GM21360 (cell line): ENCODE data around the gene ZNF546.
"Not testable (repeated sequence)": the region's sequence is repeated elsewhere in the genome, so short reads cannot be mapped to it uniquely, and the experiment has no call there.

Experiments
- ATAC-seq: cut with Tn5 transposase; IDR thresholded peaks from one replicate; pipeline ENCODE4 v1.9.1; 2021; ENCODE audit warnings: mild to moderate bottlenecking, moderate library complexity; ENCODE audit not compliant: unreplicated experiment

The ZNF546 gene

DNA sequence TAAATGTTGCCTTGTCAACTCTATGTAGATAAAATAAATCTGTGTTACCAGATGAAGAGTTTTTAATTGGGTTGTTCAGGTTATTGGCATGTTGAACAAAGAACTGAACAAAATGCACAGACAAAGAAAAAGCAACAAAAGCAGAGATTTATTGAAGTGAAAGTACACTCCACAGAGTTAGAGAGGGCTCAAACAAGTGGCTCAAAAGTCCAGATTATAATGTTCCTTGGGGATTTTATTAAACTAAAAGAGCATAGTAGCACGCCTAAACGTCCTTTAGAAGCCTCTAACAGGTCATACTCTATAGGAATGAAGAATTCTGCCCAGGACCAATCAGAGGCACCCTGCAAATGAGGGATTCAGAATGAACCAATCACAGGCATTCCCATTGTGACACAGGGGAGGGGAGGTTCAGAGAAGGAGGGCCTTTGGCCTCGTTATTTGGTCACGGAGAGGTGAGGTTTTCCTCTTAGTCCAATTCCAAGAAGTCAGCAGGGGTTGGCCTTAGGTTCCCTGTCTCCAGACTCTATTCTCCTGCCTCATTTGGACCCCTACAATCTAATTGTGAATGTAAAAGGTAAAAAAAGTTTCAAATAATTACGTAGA is 13.1 kb upstream of the ZNF546 start:
- no peak for ATAC-seq

DNA sequence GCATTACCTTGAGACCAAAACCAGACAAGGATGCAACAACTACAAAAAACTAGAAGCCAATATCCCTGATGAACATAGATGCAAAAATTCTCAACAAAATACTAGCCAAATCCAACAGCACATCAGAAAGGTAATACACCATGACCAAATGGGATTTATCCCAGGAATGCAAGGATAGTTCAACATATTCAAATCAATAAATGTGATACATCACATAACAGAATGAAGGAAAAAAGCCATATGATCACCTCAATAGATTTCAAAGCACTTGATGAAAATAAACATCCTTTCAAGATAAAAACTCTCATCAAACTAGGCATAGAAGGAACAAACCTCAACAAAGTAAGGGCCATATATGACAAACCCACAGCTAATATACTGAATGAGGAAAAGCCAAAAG is 10.2 kb upstream of the ZNF546 start:
- no peak for ATAC-seq

DNA sequence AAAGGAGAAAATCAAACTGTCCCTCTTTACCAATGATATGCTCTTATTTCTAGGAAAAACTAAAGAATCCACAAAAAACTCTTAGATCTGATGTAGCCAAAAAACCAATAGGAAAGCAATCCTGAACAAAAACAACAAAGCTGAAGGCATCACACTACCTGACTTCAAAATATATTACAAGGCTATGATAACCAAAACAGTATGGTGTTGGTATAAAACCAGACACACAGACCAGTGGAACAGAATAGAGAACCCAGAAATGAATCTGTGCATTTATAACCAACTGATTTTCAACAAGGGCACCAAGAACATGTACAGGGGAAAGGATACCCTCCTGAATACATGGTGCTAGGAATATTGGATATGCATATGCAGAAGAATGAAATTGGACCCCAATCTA is 9.7 kb upstream of the ZNF546 start:
- no peak for ATAC-seq

DNA sequence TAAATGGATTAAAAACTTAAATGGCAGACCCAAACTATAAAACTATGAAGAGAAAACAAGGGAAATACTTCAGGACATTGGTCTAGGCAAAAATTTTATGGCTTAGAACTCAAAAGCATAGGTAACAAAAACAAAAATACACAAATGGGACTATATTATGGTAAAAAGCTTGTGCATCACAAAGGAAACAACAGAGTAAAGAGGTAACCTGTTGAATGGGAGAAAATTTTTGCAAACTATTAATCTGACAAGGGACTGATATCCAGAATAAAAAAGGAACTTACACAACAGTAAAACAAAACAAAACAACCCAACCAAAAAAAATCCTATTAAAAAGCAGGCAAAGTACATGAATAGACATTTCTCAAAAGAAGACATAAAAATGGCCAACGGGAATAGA is 9.3 kb upstream of the ZNF546 start:
- ATAC-seq = no peak

DNA sequence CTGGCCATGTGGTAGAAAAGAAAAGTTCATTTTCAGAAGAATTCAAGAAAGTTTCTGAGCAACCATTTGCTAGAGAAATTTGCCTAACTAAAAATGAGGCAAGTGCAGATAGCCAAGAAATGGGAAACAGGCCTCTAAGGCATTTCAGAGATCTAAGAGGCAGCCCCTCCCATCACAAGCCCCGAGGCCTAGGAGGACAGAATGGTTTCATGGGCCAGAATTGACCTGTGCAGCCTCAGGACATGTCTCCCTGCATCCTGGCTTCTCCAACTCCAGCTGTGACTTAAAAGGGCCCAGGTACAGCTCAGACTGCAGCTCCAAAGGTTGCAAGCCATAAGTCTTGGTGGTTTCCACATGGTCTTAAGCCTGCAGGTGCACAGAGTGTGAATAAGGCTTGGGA is 3.3 kb upstream of the ZNF546 start:
- no peak for ATAC-seq

DNA sequence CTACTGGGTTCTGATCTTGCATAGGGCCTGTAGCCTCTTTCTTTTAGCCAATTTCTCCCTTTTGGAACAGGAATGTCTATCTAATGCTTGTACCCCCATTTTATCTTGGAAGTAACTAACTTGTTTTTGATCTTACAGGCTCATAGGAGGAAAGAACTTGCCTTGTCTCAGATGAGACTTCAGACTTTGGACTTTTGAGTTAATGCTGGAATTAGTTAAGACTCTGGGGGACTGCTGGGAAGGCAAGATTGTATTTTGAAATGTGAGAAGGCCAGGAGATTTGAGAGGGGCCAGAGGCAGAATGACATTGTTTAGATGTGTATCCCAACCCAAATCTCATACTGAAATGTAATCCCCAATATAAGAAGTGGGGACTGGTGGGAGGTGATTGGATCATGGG is 2.5 kb upstream of the ZNF546 start:
- no peak for ATAC-seq

DNA sequence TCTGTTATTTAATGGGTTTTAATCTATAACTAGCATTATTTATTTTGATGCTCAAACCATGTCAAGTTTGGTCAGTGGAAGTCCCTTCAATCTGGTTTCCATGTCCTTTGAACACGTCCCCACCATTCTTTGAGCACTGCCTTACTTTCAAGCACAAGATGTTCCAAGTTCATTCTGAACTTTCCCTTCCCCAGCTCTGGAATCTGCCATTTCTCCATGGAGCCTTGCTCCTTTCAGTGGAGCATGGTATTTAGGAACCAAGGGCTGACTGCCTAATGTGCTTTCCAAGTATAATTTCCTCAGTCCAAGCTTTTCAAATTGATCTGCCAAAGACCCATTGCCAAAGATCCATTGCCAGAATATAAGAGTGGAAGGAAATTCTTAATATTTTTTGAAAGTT is 1.1 kb upstream of the ZNF546 start:
- no peak for ATAC-seq

DNA sequence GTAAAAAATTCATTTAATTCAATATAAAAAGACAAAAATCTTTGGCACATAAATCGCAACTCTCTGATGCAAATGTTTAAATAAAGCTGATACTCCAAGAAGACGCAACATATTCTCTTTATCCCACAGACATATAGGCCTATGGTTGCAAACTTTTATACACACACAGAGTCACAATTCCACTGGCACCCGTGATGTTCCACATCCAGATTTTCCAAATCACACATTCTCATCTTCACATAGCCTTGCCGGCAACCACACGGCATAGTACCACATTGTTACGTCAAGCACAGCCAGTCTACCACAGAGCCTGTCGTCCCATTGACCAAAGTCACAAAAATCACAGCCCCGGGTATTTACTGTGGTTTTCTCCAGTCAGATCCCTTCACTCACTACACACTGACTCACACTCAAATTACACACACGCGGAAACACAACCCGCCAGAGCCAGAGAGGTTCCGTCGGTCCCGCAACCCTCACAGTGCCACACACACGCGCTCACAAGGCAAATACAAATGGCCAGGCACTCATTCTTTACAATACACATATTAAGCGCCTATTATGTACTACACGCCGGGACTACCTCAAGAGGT is 546 bp upstream of the ZNF546 start:
- ATAC-seq = peak; percentile 36

DNA sequence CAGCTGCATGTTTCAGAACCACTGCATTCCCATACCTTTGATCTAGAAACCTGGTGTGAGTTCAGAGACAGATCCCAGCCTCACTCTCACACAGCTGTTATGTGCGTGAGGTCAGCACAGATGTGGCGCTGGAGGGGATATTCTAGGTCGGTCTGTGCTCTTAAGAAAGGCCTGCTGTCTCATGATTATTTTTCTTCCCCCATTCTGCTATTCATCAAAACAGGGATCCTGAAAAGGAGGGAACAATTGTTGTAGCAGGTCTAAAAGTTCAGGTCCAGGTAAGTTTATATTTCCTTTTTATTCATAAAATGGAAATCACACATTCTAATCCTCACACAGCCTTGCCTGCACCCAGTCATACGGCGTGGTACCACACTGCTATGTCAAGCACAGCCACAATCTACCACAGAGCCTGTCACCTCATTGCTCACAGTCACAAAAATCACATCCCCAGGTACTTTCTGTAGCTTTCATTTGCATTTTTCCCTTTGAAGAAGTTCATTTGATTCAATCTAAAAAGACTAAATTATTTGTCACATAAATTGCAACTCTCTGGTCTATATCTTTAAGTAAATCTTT is 867 bp downstream of the ZNF546 start:
- ATAC-seq = peak; percentile 18

DNA sequence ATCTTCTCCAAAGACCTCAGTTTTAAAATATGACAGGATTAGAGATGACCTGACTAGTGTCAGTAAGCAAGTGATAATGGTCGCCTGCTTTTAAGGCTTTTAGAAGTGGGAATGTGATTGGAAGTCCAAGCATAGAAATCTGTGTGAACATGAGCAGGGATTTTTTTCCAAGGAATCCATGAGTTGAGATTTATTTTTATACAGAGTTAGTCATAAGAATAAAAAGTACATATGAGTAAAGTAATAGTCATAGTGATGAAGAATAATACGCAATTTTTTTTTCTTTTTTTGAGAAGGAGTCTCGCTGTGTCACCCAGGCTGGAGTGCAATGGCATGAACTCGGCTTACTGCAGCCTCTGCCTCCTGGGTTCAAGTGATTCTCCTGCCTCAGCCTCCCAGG is 1.6 kb downstream of the ZNF546 start:
- no peak for ATAC-seq

DNA sequence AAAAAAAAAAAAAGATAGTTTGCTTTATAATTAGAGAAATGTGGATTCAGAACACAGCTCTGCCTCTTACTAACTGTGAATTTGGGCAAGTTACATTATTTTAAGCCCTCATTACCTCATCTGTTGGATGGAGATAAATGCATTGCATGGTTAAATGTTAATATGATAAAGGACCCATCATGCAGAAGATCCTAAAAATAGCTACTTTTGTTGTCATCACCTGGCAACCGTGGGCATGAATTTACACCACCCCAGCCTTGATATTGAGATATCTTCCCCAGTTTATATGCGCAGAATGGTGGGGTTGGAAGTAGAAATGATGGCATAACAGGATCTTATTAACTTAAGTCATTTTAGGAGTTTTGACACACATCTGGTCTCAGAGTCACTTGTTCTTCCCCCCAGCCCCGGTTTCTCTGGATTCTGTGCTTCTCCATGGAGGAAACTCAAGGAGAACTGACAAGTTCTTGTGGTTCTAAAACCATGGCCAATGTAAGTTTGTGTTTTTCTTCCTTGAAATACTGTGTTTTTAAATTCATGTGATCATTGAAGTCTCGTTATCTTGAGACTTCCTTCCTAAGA is 8.9 kb downstream of the ZNF546 start:
- no peak for ATAC-seq

DNA sequence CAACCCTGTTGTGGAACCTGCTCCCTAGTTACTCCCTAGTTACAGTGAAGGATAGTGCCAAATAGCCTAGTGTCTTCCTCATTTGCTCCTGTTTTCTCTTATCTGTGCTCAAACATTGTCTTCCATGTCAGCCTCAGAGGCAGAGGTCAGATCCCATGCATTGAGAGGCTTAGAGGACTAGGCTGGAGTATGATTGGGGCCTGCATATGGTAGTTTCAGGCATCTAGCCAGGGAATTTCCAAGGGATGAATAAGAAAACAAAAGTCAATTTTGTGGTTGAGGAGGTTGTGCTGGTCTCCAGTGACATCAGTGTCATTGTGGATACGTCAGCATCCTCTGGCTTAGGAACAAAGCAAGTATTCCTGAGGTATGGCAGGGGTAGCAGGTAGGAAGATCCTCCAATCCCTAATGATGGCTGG is 9.4 kb downstream of the ZNF546 start:
- ATAC-seq = no peak

DNA sequence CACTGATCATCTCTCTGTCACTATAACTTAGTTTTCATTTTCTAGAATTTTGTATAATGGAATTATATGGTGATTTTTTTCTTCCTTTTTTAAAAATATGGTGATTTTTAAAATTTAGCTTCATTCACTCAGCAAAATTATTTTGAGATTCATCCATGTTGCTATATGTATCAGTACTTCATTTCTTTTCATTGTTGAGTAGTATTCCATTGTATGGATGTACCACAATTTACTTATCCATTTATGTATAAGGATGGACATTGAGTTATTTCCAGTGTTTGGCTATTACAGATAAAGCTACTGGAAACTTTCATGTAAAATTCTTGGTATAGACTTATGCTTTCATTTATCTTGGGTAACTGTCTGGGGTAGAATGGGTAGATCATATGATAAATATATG is 12.8 kb downstream of the ZNF546 start:
- no peak for ATAC-seq

DNA sequence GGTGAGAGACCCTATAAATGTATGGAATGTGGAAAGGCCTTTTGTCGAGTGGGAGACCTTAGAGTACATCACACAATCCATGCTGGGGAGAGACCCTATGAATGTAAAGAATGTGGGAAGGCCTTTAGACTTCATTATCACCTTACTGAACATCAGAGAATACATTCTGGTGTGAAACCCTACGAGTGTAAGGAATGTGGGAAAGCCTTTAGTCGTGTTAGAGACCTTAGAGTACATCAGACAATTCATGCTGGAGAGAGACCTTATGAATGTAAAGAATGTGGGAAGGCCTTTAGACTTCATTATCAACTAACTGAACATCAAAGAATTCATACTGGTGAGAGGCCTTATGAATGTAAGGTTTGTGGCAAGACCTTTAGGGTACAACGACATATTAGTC is 17.1 kb downstream of the ZNF546 start:
- ATAC-seq = no peak

DNA sequence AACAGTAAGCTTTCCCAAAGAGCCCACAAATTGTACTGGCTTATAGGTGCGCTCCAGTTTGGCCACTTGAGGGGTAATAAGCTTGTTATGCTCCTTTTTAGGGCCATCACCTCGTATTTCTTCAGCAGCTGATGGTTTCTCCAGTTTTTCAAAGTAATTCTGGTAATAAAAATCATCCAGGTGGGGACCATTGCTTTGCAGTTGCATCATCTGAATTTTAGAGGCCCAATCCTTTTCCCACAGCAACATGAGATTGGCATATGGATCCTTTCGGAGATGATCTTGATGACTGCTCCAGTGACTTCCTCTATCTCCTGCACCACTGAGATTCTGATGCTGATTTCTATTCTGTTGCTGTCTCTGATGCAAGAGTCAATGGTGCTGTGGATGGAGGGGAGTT is 27.1 kb downstream of the ZNF546 start:
- no peak for ATAC-seq

DNA sequence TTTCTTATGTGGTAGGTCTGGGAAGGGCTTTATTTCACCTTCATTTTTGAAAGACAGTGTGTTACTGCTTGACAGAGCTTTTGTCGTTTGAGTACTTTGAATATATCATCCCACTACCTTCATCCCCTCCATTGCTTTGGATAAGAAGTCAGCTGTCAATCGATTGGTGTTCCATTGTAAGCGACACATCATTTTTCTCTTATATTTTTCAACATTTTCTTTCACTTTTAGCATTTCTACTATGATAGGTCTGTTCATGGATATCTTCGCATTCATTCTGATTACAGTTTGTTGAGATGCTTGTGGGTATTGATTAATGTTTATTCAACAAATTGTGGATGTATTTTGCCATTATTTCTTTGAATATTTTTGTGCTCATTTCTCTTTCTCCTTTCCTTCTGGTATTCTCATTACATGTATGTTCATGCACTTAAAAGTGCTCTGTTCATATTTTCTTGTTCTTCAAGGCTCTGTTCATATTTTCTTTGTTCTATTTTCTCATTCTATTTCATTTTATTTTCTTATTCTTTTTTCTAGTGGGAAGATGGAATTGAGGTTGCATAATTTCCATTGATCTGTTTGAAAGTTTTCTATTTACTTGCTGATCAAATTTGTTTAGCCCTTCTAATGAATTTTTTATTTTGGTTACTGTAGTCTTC is 29.2 kb downstream of the ZNF546 start:
- no peak for ATAC-seq

DNA sequence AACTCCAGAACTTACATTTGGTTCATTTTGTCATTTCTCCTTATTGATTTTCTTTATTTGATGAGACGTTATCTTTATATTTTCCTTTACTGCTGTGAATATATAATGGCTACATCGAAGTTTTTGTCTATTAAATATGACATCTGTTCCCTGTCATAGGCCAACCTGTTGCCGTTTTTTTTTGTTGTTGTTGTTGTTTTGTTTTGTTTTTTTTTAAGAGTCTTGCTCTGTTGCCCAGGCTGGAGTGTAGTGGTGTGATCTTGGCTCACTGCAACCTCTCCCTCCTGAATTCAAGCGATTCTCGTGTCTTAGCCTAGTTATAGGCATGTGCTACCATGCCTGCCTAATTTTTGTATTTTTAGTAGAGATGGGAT is 29.7 kb downstream of the ZNF546 start:
- no peak for ATAC-seq

DNA sequence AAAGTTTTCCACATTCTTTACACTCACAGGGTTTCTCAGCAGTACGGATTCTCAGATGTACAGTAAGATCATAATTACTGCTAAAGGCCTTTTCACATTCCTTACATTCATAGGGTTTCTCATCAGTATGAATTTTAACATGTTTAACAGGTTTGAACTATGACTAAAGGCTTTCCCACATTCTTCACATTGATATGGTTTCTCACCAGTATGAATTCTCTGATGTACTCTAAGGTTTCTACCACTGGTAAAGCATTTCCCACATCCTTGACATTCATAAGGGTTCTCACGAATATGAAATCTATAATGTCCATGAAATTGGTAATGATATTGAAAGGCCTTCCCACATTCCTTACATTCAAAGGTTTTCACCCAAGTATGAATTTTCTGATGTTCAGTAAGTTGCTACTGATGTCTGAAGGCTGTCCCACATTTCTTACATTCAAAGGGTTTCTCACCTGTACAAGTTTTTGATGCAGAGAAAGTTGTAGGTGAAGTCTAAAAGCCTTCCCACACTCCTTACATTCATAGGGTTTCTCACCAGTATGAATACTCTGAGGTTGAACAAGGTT is 37.2 kb downstream of the ZNF546 start:
- ATAC-seq = no peak

DNA sequence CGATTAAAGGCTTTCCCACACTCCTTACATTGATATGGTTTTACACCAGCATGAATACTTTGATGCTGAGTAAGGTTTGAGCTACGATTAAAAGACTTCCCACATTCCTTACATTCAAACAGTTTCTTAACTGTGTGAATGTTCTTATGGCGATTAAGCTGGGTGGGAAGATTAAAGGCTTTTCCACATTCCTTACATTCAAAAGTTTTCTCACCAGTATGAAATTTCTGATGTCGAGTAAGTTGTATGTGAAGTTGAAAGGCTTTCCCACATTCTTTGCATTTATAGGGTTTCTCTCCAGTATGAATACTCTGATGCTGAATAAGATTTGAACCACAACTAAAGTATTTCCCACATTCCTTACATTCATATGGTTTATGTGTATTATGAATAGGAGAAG is 39.1 kb downstream of the ZNF546 start:
- no peak for ATAC-seq

DNA sequence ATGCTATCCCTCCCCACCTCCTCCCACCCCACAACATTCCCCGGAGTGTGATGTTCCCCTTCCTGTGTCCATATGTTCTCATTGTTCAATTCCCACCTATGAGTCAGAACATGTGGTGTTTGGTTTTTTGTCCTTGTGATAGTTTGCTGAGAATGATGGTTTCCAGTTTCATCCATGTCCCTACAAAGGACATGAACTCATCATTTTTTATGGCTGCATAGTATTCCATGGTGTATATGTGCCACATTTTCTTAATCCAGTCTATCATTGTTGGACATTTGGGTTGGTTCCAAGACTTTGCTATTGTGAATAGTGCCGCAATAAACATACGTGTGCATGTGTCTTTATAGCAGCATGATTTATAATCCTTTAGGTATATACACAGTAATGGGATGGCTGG is 41.2 kb downstream of the ZNF546 start:
- ATAC-seq = not testable (repeated sequence)

DNA sequence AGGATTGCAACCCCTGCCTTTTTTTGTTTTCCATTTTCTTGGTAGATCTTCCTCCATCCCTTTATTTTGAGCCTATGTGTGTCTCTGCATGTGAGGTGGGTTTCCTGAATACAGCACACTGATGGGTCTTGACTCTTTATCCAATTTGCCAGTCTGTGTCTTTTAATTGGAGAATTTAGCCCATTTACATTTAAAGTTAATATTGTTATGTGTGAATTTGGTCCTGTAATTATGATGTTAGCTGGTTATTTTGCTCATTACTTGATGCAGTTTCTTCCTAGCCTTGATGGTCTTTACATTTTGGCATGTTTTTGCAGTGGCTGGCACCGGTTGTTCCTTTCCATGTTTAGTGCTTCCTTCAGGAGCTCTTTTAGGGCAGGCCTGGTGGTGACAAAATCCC is 44.9 kb downstream of the ZNF546 start:
- ATAC-seq = not testable (repeated sequence)

DNA sequence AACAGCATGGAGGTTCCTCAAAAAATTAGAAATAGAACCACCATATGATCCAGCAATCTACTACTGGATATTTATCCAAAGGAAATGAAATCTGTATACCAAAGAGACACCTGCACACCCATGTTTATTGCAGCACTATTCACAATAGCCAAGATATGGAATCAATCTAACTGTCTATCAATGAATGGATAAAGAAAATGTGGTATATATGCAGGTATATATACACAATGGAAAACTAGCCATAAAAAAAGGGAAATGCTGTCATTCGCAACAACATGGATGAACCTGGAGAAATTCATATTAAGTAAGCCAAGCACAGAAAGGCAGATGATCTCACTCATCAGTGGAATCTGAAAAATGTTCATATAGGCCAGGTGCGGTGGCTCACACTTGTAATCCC is 56.6 kb downstream of the ZNF546 start:
- no peak for ATAC-seq
